HepG2 (cell line): ENCODE measurements around the gene C5. TPM values are rescaled to one million over a fixed set of nuclear protein-coding genes. Genes with fewer than 3 reads are reported as not detected.

Experiments
- ATF7 ChIP-seq, 2 experiments: fragments of 450-650 bp in 1 of 2; sonication (generic) in 1 of 2; formaldehyde crosslinking in 1 of 2; IDR thresholded peaks; 2 replicates each; pipeline versions ENCODE4 v1.4.0 to v1.6.1; 2016 to 2020; ENCODE audit warnings: antibody characterized with exemption in 1 of 2, mild to moderate bottlenecking in 1 of 2, missing genetic modification reagents in 1 of 2
- CBX2 ChIP-seq, 2 experiments: fragments of 200-600 bp in 1 of 2; sonication (generic); formaldehyde crosslinking in 1 of 2; IDR thresholded peaks; 2 replicates each; pipeline versions ENCODE4 v1.7.0 to v1.8.1; 2018 to 2022; ENCODE audit warnings: low read depth in 2 of 2, low read length in 1 of 2, mild to moderate bottlenecking in 1 of 2, missing genetic modification reagents in 1 of 2
- MIER3 ChIP-seq: IDR thresholded peaks from 2 replicates; pipeline ENCODE4 v1.6.1; 2016; ENCODE audit warnings: missing compliant biosample characterization, borderline replicate concordance
- PAWR ChIP-seq: sonication (generic); formaldehyde crosslinking; IDR thresholded peaks from 2 replicates; pipeline ENCODE4 v1.4.0; 2020; ENCODE audit warnings: missing genetic modification reagents, mild to moderate bottlenecking, borderline replicate concordance
- POLR2A ChIP-seq, 2 experiments: IDR thresholded peaks; 2 replicates each; pipeline ENCODE4 v1.6.1; 2011; ENCODE audit warnings: low read depth in 2 of 2, low read length in 2 of 2, mild to moderate bottlenecking in 1 of 2, moderate library complexity in 1 of 2; ENCODE audit not compliant: insufficient read depth in 1 of 2
- TSC22D2 ChIP-seq: sonication (generic); formaldehyde crosslinking; IDR thresholded peaks from 2 replicates; pipeline ENCODE4 v1.5.1; 2020; ENCODE audit warnings: missing genetic modification reagents, mild to moderate bottlenecking, borderline replicate concordance
- YEATS4 ChIP-seq: sonication (generic); formaldehyde crosslinking; IDR thresholded peaks from 2 replicates; pipeline ENCODE4 v1.4.0; 2020; ENCODE audit warnings: missing genetic modification reagents, borderline replicate concordance
- ZFP90 ChIP-seq: sonication (generic); formaldehyde crosslinking; IDR thresholded peaks from 2 replicates; pipeline ENCODE4 v1.8.0; 2022; ENCODE audit warnings: missing genetic modification reagents, mild to moderate bottlenecking, inconsistent platforms, borderline replicate concordance
- ZKSCAN1 ChIP-seq: fragments of 150-350 bp; IDR thresholded peaks from 2 replicates; pipeline ENCODE4 v1.6.1; 2014; ENCODE audit warnings: low read length
- ZNF207 ChIP-seq: fragments of 450-650 bp; IDR thresholded peaks from 2 replicates; pipeline ENCODE4 v1.6.1; 2016; ENCODE audit warnings: antibody characterized with exemption, borderline replicate concordance
- ZNF24 ChIP-seq: fragments of 450-650 bp; IDR thresholded peaks from 2 replicates; pipeline ENCODE4 v1.6.1; 2017; ENCODE audit warnings: antibody characterized with exemption, mild to moderate bottlenecking
- ZNF430 ChIP-seq: sonication (generic); formaldehyde crosslinking; IDR thresholded peaks from 2 replicates; pipeline ENCODE4 v1.9.0; 2021; ENCODE audit warnings: mild to moderate bottlenecking, missing genetic modification reagents
- ZNF552 ChIP-seq: sonication (generic); formaldehyde crosslinking; IDR thresholded peaks from 2 replicates; pipeline ENCODE4 v1.9.0; 2022; ENCODE audit warnings: missing genetic modification reagents, mild to moderate bottlenecking, borderline replicate concordance
- ZNF749 ChIP-seq: sonication (generic); formaldehyde crosslinking; IDR thresholded peaks from 2 replicates; pipeline ENCODE4 v1.8.0; 2022; ENCODE audit warnings: mild to moderate bottlenecking, missing genetic modification reagents, moderate library complexity, borderline replicate concordance
- polyA plus RNA-seq, 8 experiments: library from polyadenylated mRNA; depleted of rRNA in 3 of 8; stranded (reverse) in 7 of 8; unstranded in 1 of 8; fragments of >200 nt; fragmentation: Illumina TruSeq in 4 of 8; extraction: Trizol in 4 of 8; gene quantifications; 2 replicates each; pipeline versions ENCODE4 v1.2.1 to v1.2.3, GENCODE V29; 2011 to 2016; ENCODE audit warnings: low read depth in 4 of 8, missing spikeins in 1 of 8, mixed read lengths in 1 of 8; ENCODE audit not compliant: insufficient read depth in 1 of 8
- total RNA-seq, 5 experiments: library from RNA; depleted of rRNA; stranded (reverse); fragments of >200 nt; fragmentation: Illumina TruSeq; extraction: Trizol; gene quantifications; 2 replicates each; pipeline ENCODE4 v1.2.3, GENCODE V29; 2016; ENCODE audit warnings: low read depth in 1 of 5
- TF ChIP-seq, protein P1 (sequence below): IDR thresholded peaks from 2 replicates; pipeline ENCODE4 v1.4.0; 2020; ENCODE audit warnings: mild to moderate bottlenecking, missing genetic modification reagents
- TF ChIP-seq, protein P2 (sequence below): sonication (generic); formaldehyde crosslinking; IDR thresholded peaks from 2 replicates; pipeline ENCODE4 v1.4.0; 2020; ENCODE audit warnings: missing genetic modification reagents
- TF ChIP-seq, protein P3 (sequence below): sonication (generic); formaldehyde crosslinking; IDR thresholded peaks from 2 replicates; pipeline ENCODE4 v1.4.0; 2020; ENCODE audit warnings: mild to moderate bottlenecking, missing genetic modification reagents
- TF ChIP-seq, protein P4 (sequence below): sonication (generic); formaldehyde crosslinking; IDR thresholded peaks from 2 replicates; pipeline ENCODE4 v1.4.0; 2020; ENCODE audit warnings: missing genetic modification reagents

Gene C5
- total and polyA plus RNA-seq, 2 of the 13 experiments (the other 11 are each of a cell fraction or from before 2014, with no cell fraction given): 57.6 to 192 TPM

DNA sequence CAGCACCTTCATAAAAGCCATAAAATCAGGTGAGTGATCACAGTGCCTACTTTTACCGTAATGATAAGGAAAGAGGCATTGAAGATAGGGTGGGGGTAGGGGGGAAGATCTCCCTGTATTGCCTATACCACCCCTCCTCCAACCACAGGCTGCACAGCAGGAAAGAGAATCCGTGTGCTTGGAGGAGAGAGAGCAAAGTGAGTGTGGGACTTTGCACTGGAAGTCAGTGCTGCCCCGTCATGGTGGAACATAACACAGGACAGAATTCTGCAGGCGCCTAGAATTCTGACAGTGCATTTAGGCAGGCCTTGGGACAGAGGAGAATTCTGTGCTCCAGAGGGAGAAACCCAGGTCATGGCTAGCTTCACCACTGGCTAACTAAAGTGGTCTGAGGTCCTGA lies 3.5 kb upstream of the C5 start (continued):
- TF ChIP-seq ZFP90 (CRISPR knock-in tag) (no peak), POLR2A (IDR thresholded peaks at IDR 0.05; ENCODE audit: insufficient read depth in 1 of 2, low read depth in 2 of 2, low read length in 2 of 2) (peak; percentile 43 to 62; a peak in 3 of 4 replicates), ZKSCAN1 (no peak), ZNF430 (CRISPR knock-in tag) (no peak), ZNF749 (CRISPR knock-in tag) (no peak), ATF7 (IDR thresholded peaks at IDR 0.05) (no peak), ATF7 (CRISPR knock-in tag; IDR thresholded peaks at IDR 0.05) (no peak), TSC22D2 (CRISPR knock-in tag) (no peak), YEATS4 (CRISPR knock-in tag) (peak; percentile 45; the same call in 1 of the 2 replicates), PAWR (no peak), MIER3 (CRISPR knock-in tag) (peak; percentile 63; the same call in 1 of the 2 replicates), ZNF24 (no peak), CBX2 (IDR thresholded peaks at IDR 0.05; ENCODE audit: low read depth, low read length) (no peak), CBX2 (CRISPR knock-in tag; IDR thresholded peaks at IDR 0.05; ENCODE audit: low read depth) (no peak), ZNF552 (CRISPR knock-in tag) (no peak), ZNF207 (no peak)
- TF ChIP-seq, protein P1, sequence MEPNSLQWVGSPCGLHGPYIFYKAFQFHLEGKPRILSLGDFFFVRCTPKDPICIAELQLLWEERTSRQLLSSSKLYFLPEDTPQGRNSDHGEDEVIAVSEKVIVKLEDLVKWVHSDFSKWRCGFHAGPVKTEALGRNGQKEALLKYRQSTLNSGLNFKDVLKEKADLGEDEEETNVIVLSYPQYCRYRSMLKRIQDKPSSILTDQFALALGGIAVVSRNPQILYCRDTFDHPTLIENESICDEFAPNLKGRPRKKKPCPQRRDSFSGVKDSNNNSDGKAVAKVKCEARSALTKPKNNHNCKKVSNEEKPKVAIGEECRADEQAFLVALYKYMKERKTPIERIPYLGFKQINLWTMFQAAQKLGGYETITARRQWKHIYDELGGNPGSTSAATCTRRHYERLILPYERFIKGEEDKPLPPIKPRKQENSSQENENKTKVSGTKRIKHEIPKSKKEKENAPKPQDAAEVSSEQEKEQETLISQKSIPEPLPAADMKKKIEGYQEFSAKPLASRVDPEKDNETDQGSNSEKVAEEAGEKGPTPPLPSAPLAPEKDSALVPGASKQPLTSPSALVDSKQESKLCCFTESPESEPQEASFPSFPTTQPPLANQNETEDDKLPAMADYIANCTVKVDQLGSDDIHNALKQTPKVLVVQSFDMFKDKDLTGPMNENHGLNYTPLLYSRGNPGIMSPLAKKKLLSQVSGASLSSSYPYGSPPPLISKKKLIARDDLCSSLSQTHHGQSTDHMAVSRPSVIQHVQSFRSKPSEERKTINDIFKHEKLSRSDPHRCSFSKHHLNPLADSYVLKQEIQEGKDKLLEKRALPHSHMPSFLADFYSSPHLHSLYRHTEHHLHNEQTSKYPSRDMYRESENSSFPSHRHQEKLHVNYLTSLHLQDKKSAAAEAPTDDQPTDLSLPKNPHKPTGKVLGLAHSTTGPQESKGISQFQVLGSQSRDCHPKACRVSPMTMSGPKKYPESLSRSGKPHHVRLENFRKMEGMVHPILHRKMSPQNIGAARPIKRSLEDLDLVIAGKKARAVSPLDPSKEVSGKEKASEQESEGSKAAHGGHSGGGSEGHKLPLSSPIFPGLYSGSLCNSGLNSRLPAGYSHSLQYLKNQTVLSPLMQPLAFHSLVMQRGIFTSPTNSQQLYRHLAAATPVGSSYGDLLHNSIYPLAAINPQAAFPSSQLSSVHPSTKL (CRISPR knock-in tag): peak; percentile 87
- TF ChIP-seq, protein P2, sequence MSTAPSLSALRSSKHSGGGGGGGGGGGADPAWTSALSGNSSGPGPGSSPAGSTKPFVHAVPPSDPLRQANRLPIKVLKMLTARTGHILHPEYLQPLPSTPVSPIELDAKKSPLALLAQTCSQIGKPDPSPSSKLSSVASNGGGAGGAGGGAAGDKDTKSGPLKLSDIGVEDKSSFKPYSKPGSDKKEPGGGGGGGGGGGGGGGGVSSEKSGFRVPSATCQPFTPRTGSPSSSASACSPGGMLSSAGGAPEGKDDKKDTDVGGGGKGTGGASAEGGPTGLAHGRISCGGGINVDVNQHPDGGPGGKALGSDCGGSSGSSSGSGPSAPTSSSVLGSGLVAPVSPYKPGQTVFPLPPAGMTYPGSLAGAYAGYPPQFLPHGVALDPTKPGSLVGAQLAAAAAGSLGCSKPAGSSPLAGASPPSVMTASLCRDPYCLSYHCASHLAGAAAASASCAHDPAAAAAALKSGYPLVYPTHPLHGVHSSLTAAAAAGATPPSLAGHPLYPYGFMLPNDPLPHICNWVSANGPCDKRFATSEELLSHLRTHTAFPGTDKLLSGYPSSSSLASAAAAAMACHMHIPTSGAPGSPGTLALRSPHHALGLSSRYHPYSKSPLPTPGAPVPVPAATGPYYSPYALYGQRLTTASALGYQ (CRISPR knock-in tag): no peak
- TF ChIP-seq, protein P3, sequence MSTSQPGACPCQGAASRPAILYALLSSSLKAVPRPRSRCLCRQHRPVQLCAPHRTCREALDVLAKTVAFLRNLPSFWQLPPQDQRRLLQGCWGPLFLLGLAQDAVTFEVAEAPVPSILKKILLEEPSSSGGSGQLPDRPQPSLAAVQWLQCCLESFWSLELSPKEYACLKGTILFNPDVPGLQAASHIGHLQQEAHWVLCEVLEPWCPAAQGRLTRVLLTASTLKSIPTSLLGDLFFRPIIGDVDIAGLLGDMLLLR (CRISPR knock-in tag): no peak
- TF ChIP-seq, protein P4, sequence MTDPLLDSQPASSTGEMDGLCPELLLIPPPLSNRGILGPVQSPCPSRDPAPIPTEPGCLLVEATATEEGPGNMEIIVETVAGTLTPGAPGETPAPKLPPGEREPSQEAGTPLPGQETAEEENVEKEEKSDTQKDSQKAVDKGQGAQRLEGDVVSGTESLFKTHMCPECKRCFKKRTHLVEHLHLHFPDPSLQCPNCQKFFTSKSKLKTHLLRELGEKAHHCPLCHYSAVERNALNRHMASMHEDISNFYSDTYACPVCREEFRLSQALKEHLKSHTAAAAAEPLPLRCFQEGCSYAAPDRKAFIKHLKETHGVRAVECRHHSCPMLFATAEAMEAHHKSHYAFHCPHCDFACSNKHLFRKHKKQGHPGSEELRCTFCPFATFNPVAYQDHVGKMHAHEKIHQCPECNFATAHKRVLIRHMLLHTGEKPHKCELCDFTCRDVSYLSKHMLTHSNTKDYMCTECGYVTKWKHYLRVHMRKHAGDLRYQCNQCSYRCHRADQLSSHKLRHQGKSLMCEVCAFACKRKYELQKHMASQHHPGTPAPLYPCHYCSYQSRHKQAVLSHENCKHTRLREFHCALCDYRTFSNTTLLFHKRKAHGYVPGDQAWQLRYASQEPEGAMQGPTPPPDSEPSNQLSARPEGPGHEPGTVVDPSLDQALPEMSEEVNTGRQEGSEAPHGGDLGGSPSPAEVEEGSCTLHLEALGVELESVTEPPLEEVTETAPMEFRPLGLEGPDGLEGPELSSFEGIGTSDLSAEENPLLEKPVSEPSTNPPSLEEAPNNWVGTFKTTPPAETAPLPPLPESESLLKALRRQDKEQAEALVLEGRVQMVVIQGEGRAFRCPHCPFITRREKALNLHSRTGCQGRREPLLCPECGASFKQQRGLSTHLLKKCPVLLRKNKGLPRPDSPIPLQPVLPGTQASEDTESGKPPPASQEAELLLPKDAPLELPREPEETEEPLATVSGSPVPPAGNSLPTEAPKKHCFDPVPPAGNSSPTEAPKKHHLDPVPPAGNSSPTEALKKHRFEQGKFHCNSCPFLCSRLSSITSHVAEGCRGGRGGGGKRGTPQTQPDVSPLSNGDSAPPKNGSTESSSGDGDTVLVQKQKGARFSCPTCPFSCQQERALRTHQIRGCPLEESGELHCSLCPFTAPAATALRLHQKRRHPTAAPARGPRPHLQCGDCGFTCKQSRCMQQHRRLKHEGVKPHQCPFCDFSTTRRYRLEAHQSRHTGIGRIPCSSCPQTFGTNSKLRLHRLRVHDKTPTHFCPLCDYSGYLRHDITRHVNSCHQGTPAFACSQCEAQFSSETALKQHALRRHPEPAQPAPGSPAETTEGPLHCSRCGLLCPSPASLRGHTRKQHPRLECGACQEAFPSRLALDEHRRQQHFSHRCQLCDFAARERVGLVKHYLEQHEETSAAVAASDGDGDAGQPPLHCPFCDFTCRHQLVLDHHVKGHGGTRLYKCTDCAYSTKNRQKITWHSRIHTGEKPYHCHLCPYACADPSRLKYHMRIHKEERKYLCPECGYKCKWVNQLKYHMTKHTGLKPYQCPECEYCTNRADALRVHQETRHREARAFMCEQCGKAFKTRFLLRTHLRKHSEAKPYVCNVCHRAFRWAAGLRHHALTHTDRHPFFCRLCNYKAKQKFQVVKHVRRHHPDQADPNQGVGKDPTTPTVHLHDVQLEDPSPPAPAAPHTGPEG (CRISPR knock-in tag): no peak
